Caco-2 (cell line): ENCODE results near the gene UGDH. TPM values are rescaled to one million over a fixed set of nuclear protein-coding genes. Genes with fewer than 3 reads are reported as not detected.

Experiments
- BruUV-seq: library from RNA; stranded (reverse); fragments of 400-500 nt; replicated peaks from 2 replicates; lab custom pipeline; 2021; lab: Mats Ljungman, UMichigan
- CTCF ChIA-PET: fragments of 300-600 bp; sonication (Branson Sonifier 250); formaldehyde crosslinking; loops from one replicate; lab custom pipeline; 2022; ENCODE audit warnings: antibody characterized with exemption; lab: Charles Lee
- POLR2A ChIA-PET: fragments of 300-600 bp; sonication (Branson Sonifier 250); formaldehyde crosslinking; loops from one replicate; lab custom pipeline; 2022; ENCODE audit warnings: antibody characterized with exemption; lab: Charles Lee
- DNase-seq, 2 experiments: peaks; one replicate each; pipeline versions ENCODE4 v3.0.0 to v3.0.0-alpha.2; 2020 to 2022
- H3K27me3 ChIP-seq: replicated peaks from 2 replicates; pipeline ENCODE4 v1.6.0; 2011; ENCODE audit warnings: low read length; ENCODE audit not compliant: control insufficient read depth, insufficient read depth
- H3K36me3 ChIP-seq: 2 replicates; pipeline ENCODE4 v1.5.1; 2011; ENCODE audit warnings: low read length; ENCODE audit not compliant: control insufficient read depth, insufficient read depth
- H3K4me1 ChIP-seq: fragments of 250-450 bp; sonication (Bioruptor Pico); 2 replicates; pipeline ENCODE4 v1.5.1; 2020; ENCODE audit warnings: mild to moderate bottlenecking
- H3K4me3 ChIP-seq: 2 replicates; pipeline ENCODE4 v1.5.1; 2011; ENCODE audit warnings: low read depth, mild to moderate bottlenecking, control low read depth, low read length
- H3K9me3 ChIP-seq: fragments of 250-450 bp; sonication (Bioruptor Pico); 2 replicates; pipeline ENCODE4 v1.5.1; 2020; ENCODE audit warnings: mild to moderate bottlenecking, moderate library complexity
- H3K27ac Mint-ChIP-seq: one replicate; pipeline ENCODE4 v1.8.0; 2022; ENCODE audit warnings: mixed read lengths; ENCODE audit not compliant: unreplicated experiment
- H3K27me3 Mint-ChIP-seq: one replicate; pipeline ENCODE4 v1.8.0; 2022; ENCODE audit warnings: mixed read lengths; ENCODE audit not compliant: insufficient read depth, unreplicated experiment
- H3K36me3 Mint-ChIP-seq: one replicate; pipeline ENCODE4 v1.8.0; 2022; ENCODE audit warnings: mild to moderate bottlenecking, mixed read lengths; ENCODE audit not compliant: insufficient read depth, unreplicated experiment
- H3K4me1 Mint-ChIP-seq: one replicate; pipeline ENCODE4 v1.8.0; 2022; ENCODE audit warnings: low read depth, mixed read lengths; ENCODE audit not compliant: unreplicated experiment
- H3K4me3 Mint-ChIP-seq: one replicate; pipeline ENCODE4 v1.8.0; 2022; ENCODE audit warnings: mild to moderate bottlenecking, moderate library complexity, mixed read lengths; ENCODE audit not compliant: unreplicated experiment
- H3K9me3 Mint-ChIP-seq: one replicate; pipeline ENCODE4 v1.8.0; 2022; ENCODE audit warnings: mixed read lengths; ENCODE audit not compliant: unreplicated experiment
- intact Hi-C: fragments of 100-400 bp; cut with micrococcal nuclease; formaldehyde crosslinking; loops from one replicate; pipeline ENCODE4 v1.10.0; 2022; ENCODE audit not compliant: unreplicated experiment
- total RNA-seq: library from RNA; stranded (reverse); gene quantifications from 2 replicates; pipeline ENCODE4 v1.2.3, GENCODE V29; 2022
- TF ChIP-seq, protein P1 (sequence below), 2 experiments: fragments of 200-600 bp in 1 of 2; IDR thresholded peaks; 1 replicate in 1 of 2; 2 replicates in 1 of 2; pipeline versions ENCODE4 v1.5.1 to v1.8.0; 2011 to 2022; ENCODE audit warnings: antibody characterized with exemption in 1 of 2, control low read depth in 1 of 2, inconsistent platforms in 1 of 2, low read depth in 1 of 2, low read length in 1 of 2, mild to moderate bottlenecking in 1 of 2, moderate library complexity in 1 of 2; ENCODE audit not compliant: insufficient read depth in 1 of 2, severe bottlenecking in 1 of 2, unreplicated experiment in 1 of 2

Gene UGDH
- total RNA-seq, 1 experiment from 2014 or later, result 139 TPM

DNA sequence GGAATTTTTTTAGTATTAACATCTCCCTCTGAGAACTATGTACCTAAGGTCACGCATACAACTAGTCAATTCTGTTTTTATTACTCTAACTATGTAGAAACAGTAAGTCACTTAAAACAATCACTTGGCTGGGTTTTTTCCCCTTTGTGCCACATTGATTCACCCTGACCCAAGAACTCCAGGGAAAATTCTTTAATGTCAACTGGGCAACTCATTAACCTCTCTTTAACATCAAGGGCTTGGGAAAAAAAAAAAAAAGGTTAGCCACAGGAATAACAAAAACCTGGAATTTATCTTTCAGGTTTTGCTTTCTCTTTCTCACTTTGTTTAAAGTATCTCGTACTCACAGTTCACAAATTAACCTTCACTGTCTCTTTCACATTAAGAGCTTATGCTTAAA lies 76.6 kb downstream of the UGDH start:
- Mint-ChIP-seq H3K36me3 (peaks cover 88% of the 10 kb centered on the region), H3K27ac (no peak overlapping the region), H3K4me1 (peaks cover 16% of the 10 kb centered on the region), H3K27me3 (no peaks in the 10 kb centered on the region), H3K4me3 (no peak overlapping the region), H3K9me3 (no peaks in the 10 kb centered on the region)
- no peak for DNase-seq
- CTCF ChIA-PET, result no interaction called here
- intact Hi-C loops, result loop anchor here (5.0 to 10.0 kb wide), 2 partner anchors 83 to 546 kb away; partner anchors contain the start of gene RFC1
- Histone ChIP-seq H3K9me3 (no peaks in the 10 kb centered on the region), H3K4me1 (peaks cover 16% of the 10 kb centered on the region), H3K27me3 (no peaks in the 10 kb centered on the region), H3K36me3 (peaks cover 9% of the 10 kb centered on the region), H3K4me3 (no peak overlapping the region)
- no TSS peak for BruUV-seq
- POLR2A ChIA-PET, result no interaction called here
- TF ChIP-seq, protein P1, sequence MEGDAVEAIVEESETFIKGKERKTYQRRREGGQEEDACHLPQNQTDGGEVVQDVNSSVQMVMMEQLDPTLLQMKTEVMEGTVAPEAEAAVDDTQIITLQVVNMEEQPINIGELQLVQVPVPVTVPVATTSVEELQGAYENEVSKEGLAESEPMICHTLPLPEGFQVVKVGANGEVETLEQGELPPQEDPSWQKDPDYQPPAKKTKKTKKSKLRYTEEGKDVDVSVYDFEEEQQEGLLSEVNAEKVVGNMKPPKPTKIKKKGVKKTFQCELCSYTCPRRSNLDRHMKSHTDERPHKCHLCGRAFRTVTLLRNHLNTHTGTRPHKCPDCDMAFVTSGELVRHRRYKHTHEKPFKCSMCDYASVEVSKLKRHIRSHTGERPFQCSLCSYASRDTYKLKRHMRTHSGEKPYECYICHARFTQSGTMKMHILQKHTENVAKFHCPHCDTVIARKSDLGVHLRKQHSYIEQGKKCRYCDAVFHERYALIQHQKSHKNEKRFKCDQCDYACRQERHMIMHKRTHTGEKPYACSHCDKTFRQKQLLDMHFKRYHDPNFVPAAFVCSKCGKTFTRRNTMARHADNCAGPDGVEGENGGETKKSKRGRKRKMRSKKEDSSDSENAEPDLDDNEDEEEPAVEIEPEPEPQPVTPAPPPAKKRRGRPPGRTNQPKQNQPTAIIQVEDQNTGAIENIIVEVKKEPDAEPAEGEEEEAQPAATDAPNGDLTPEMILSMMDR (IDR thresholded peaks at IDR 0.05; ENCODE audit: insufficient read depth in 1 of 2, low read depth in 1 of 2, low read length in 1 of 2, severe bottlenecking in 1 of 2, unreplicated experiment in 1 of 2), result no peak

Other genes with a start within 250 kb of the UGDH start
- gene RFC1, start 161.1 kb downstream of the UGDH start, total RNA-seq, result 58.8 and 63.4 TPM in 2 replicates
- gene KLB, start 120.5 kb downstream of the UGDH start, total RNA-seq, result 2.2 TPM in 2 replicates
- 976 and 978 TPM in 2 replicates for gene RPL9, start 68.5 kb downstream of the UGDH start, total RNA-seq
- 19.5 and 21.1 TPM in 2 replicates for gene LIAS, start 68.4 kb downstream of the UGDH start, total RNA-seq
- gene SMIM14, start 111.4 kb upstream of the UGDH start, total RNA-seq, result 37.6 and 41.0 TPM in 2 replicates
- gene UBE2K, start 170.7 kb upstream of the UGDH start, total RNA-seq, result 141 and 144 TPM in 2 replicates